OCI-LY3 (cell line): ENCODE data around the gene GSTA1.

Source experiments
- EZH2phosphoT487 ChIP-seq: fragments of 200-600 bp; shearing (Covaris generic); IDR thresholded peaks from 2 replicates; pipeline ENCODE4 v1.6.1; 2018; ENCODE audit warnings: antibody characterized with exemption, mixed run types, low read depth
- TF ChIP-seq, protein P1 (sequence below): fragments of 200-600, 300-600 bp; sonication (generic); IDR thresholded peaks from 2 replicates; pipeline ENCODE4 v1.5.1; 2014; ENCODE audit warnings: antibody characterized with exemption, low read length, low read depth

DNA sequence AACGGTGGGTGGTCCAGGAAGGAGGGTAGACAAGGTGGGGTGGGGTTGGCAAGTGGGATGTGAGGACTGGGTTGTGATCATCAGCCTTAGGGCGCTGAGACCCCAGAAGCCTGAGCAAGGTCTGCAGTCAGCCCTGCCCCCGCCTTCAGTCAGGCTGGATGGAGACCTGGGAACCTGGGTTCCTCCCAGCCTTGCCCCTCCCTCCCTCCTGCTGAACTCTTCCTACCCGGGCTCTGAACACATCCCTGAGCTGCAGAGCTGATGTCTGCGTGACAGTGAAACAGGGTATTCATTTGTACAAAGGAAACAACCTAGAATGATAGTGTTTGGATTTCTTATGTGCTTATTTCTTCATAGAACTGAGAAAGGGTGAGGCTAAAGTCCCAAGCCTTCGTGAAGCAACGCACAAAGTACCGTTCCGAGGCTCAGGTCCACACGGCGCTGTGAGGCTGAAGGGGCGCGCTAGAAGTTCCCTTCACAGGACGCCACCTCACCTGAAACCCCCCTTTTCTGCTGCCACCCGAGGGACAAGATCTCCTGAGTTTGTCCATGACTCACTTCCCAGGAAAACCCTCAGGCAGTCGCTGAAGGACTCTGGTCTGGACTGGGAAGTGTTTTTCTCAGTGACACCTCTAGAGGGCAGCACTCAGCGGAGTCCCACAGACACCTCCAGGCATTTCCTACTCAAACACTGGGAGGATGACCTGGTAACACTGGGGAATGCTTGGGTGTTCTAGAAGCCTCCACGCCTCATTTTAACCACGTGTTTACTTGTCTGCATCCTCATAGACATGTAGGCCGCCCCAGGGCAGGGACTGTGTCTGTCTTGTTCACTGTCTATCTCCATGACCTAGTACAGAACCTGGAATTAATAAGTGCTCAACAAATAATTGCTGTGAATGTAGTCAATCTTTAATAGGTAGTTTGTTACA, 35.8 kb upstream of the GSTA1 start:
- TF ChIP-seq, protein P1, sequence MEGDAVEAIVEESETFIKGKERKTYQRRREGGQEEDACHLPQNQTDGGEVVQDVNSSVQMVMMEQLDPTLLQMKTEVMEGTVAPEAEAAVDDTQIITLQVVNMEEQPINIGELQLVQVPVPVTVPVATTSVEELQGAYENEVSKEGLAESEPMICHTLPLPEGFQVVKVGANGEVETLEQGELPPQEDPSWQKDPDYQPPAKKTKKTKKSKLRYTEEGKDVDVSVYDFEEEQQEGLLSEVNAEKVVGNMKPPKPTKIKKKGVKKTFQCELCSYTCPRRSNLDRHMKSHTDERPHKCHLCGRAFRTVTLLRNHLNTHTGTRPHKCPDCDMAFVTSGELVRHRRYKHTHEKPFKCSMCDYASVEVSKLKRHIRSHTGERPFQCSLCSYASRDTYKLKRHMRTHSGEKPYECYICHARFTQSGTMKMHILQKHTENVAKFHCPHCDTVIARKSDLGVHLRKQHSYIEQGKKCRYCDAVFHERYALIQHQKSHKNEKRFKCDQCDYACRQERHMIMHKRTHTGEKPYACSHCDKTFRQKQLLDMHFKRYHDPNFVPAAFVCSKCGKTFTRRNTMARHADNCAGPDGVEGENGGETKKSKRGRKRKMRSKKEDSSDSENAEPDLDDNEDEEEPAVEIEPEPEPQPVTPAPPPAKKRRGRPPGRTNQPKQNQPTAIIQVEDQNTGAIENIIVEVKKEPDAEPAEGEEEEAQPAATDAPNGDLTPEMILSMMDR = peak; percentile 86
- no peak for TF ChIP-seq EZH2phosphoT487
